Psoas muscle (tissue), 8 donors: Measurements from ENCODE around the gene MLLT1. TPM values are rescaled to one million over a fixed set of nuclear protein-coding genes. Genes with fewer than 3 reads are reported as not detected.

ENCODE experiments used
- ATAC-seq, 4 donors: fragments of 200-7000 bp; cut with Tn5 transposase; one replicate each; pipeline ENCODE4 v1.9.1; 2020; ENCODE audit warnings: moderate library complexity in 3 of 4, mild to moderate bottlenecking in 2 of 4
- DNase-seq, 2 donors: peaks; one replicate each; pipeline ENCODE4 v3.0.0-alpha.2; 2020
- H3K27ac ChIP-seq: fragments of 200-600 bp; one replicate; pipeline ENCODE4 v1.8.0; 2022
- H3K27me3 ChIP-seq, 3 donors: fragments of 200-600 bp in 1 of 3; one replicate each; pipeline versions ENCODE4 v1.6.1 to v1.8.0; 2013 to 2022; ENCODE audit warnings: low read length in 2 of 3, mild to moderate bottlenecking in 2 of 3, moderate library complexity in 1 of 3; ENCODE audit not compliant: insufficient read depth in 3 of 3
- H3K36me3 ChIP-seq, 2 donors: fragments of 200-600 bp in 1 of 2; one replicate each; pipeline versions ENCODE4 v1.6.1 to v1.8.0; 2013 to 2022; ENCODE audit warnings: low read depth in 1 of 2, mild to moderate bottlenecking in 1 of 2, moderate library complexity in 1 of 2; ENCODE audit not compliant: insufficient read depth in 1 of 2
- H3K4me1 ChIP-seq: fragments of 200-600 bp; one replicate; pipeline ENCODE4 v1.8.0; 2022
- H3K4me3 ChIP-seq: fragments of 200-600 bp; one replicate; pipeline ENCODE4 v1.8.0; 2022; ENCODE audit warnings: mild to moderate bottlenecking
- H3K9me3 ChIP-seq: fragments of 200-600 bp; one replicate; pipeline ENCODE4 v1.8.0; 2022
- WGBS, 3 donors: extraction: QIAGEN DNeasy Blood & Tissue Kit; methylation state at CpG; one replicate each; pipeline versions ENCODE4 v1.1.6 to v1.1.7; 2013; 5-methylcytosine and 5-hydroxymethylcytosine counted together
- intact Hi-C, 2 donors: fragments of 100-400 bp; cut with DNase I; formaldehyde crosslinking; loops; one replicate each; pipeline versions ENCODE4 v1.11.0 to v1.14.2; 2022
- polyA plus RNA-seq, 3 donors: library from polyadenylated mRNA; stranded (reverse); fragments of 200-250 nt; gene quantifications; one replicate each; pipeline ENCODE4 v1.2.3, GENCODE V29; 2013
- total RNA-seq, 4 donors: library from RNA; stranded (reverse); fragmentation: NEBNext Ultra II Directional in 2 of 4; extraction: Animal tissue kit (Norgen Biotek cat#: 25700) in 2 of 4; gene quantifications; one replicate each; pipeline versions ENCODE4 v1.2.1 to v1.2.4, GENCODE V29; 2021 to 2023
- TF ChIP-seq, protein P1 (sequence below): fragments of 200-600 bp; IDR thresholded peaks from one replicate; pipeline ENCODE4 v1.8.0; 2022; ENCODE audit warnings: antibody characterized with exemption
- donor health status: healthy with polysubstance abuse.
- donor health status: DM: no; HTN: no; CAD: no; lungs with moderate emphysema.
- donor health status: Bipolar disorder and iron deficiency.
- donor health status: healthy.
- donor health status: DM: yes; HTN: yes; CAD: no.
- donor health status: DM: no; HTN: no; CAD: no.
- donor health status: DM: no; HTN: no; CAD: no.
- donor health status: DM: yes; HTN: yes; CAD: no.

The MLLT1 gene
- total and polyA plus RNA-seq, 7 donors = 24.2 to 51.7 (median 35.8) TPM

DNA sequence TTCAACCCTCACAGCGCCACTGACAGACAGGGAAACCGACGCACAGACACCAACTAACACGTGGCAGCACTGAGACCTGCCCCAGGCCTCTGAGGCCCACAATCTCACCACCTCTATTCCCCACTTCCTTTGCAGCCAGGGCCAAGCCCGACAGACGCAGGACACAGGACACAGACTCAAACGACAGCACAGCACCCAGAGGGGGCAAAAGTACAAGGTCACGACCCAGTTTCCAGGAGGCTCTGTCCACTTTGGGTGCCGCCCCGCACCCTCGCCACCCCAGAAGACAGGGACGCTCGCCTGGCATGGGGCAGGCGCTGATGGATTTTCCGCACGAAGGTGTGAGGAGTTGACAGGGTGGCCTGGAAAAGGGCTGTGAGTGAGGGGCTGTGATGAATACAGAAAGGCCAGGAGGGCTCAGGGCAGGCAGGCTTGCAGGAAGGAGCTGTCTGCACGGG is 48.8 kb downstream of the MLLT1 start:
- H3K4me1 ChIP-seq = peaks cover 40% of the 10 kb centered on the region
- intact Hi-C loops = no loop called here

DNA sequence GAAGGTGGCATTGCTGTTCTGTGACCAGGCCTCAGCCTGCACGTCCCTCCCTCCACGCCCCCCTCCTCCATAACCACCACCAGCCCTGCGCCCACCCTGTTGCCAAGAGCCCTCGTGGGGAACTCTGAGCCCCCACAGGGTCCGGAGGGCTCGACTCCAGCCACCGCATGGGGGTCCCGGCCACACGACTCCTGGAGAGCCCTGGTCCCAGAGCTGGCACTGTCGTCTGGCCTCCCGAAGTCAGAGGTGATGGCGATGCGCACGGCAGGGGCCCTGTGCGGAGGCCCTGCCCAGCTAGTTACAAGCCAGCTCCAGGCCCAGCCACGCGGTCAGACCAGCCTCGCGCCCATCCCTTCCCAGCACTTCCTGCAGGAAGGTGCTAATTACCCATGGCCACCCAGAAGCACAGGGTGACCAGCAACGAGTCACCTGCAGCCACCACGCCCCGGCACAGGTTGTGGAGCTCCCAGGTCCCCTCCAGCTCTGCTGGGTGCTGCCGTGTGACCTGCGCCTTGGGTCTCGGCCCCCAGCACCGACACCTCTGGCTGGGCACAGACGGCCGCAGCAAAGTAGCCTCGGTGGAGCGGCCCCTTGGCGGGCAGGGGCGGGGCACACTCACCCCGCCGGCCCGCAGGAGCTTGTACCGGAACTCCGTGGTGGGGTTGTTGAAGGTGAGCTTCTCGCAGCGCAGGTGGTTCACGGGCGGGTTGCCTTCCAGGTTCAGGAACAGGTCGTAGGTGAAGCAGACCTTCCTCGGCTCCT is 49.6 kb downstream of the MLLT1 start:
- Histone ChIP-seq H3K27me3 (no peaks in the 10 kb centered on the region), H3K9me3 (no peaks in the 10 kb centered on the region), H3K36me3 (peaks cover 3 to 26% of the 10 kb centered on the region in 2 donors), H3K27ac (no peak overlapping the region), H3K4me3 (no peak overlapping the region), H3K4me1 (peaks cover 31% of the 10 kb centered on the region)
- TF ChIP-seq, protein P1, sequence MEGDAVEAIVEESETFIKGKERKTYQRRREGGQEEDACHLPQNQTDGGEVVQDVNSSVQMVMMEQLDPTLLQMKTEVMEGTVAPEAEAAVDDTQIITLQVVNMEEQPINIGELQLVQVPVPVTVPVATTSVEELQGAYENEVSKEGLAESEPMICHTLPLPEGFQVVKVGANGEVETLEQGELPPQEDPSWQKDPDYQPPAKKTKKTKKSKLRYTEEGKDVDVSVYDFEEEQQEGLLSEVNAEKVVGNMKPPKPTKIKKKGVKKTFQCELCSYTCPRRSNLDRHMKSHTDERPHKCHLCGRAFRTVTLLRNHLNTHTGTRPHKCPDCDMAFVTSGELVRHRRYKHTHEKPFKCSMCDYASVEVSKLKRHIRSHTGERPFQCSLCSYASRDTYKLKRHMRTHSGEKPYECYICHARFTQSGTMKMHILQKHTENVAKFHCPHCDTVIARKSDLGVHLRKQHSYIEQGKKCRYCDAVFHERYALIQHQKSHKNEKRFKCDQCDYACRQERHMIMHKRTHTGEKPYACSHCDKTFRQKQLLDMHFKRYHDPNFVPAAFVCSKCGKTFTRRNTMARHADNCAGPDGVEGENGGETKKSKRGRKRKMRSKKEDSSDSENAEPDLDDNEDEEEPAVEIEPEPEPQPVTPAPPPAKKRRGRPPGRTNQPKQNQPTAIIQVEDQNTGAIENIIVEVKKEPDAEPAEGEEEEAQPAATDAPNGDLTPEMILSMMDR = no peak
- DNase-seq (peak in 1 of 2 donors; percentile 50), ATAC-seq (no peak)
- 89 to 93% (median 90%) methylated on average over 35 to 43 of the region's 43 CpGs for WGBS, 3 donors
- intact Hi-C loops = loop anchor here in 1 of 2 donors (10.0 kb wide), 1 partner anchor 45 kb away; the partner anchor contains the start of gene MLLT1

More for the DNA sequence above, 48.8 kb downstream of the MLLT1 start:
- 91 to 94% (median 93%) methylated on average over 17 of the region's 17 CpGs for WGBS, 3 donors
- Histone ChIP-seq H3K9me3 (no peaks in the 10 kb centered on the region), H3K4me3 (no peak overlapping the region), H3K36me3 (peaks cover 3 to 17% of the 10 kb centered on the region in 2 donors), H3K27me3 (no peaks in the 10 kb centered on the region), H3K27ac (no peak overlapping the region)
- peak in 1 of 2 donors; percentile 39 for DNase-seq
- ATAC-seq = no peak
- TF ChIP-seq, protein P1 = no peak

DNA sequence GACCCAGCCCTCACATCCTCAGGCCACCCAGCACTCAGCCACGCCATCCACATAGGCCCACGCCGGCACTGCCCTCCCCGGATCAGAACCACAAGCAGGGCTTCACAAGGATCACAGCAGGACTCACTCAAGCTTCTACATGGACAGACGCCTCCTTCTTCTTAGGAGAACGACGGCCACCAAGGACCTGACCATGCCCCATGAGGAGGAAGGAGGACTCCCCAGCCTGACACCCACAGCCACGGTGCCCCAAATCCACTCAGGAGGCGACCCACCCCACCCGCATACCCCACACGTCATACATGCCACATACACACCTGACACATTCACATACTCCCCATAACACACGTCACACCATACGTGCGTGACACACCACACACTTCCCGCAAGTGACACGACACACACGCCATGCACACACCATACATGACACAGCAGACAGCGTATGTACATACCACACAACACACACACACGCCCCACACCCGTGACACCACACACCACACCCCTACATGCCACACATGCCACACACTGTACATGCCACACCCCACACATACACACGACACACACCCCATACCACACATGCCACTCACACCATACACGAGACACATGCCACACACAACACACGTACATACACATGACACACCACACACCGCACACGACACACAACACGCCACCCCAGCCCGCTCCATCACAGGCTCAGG is 50.4 kb downstream of the MLLT1 start:
- peak; percentile 9 to 30 for DNase-seq
- intact Hi-C loops = loop anchor here in 1 of 2 donors (10.0 kb wide), 1 partner anchor 45 kb away; the partner anchor contains the start of gene MLLT1
- TF ChIP-seq, protein P1 = no peak
- Histone ChIP-seq H3K27ac (no peak overlapping the region), H3K9me3 (no peaks in the 10 kb centered on the region), H3K27me3 (no peaks in the 10 kb centered on the region), H3K4me3 (no peak overlapping the region), H3K4me1 (peaks cover 26% of the 10 kb centered on the region), H3K36me3 (peaks cover 3 to 27% of the 10 kb centered on the region in 2 donors)
- WGBS, 3 donors = 91 to 95% (median 95%) methylated on average over 27 of the region's 27 CpGs
- ATAC-seq = no peak

DNA sequence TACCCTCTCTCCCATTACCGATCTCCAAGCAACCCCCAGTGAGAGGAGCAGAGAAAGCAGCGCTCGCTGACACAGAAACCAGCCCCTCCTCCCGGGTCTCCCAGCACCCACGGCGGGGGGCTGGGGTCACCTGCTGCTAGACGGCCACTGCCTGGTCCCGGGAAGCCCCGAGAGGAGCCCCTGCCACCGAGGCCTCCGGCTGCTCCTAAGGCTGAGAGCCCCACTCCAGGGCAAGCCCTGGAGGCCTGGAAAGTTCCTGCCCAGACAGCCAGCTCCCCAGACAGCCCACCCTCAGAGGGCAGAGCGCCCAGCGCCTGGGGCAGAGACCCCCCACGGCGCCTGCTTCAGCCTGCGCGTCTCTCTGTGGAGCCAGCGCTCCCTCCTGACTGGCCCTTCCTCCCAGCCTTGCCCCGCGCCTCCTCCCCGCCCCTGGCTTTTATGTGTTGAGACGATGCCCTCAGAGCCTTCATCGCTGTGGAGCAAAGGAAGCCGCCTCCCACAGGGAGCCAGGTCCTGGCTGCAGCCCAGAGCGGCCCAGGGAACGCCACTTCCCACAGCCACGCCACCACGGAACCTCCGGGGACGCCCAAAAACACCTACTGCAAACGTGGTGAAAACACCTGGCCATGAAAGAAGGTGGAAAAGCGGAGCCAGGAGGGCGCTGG is 51.1 kb downstream of the MLLT1 start:
- TF ChIP-seq, protein P1 = no peak
- 82 to 85% (median 85%) methylated on average over 29 to 33 of the region's 33 CpGs for WGBS, 3 donors
- Histone ChIP-seq H3K9me3 (no peaks in the 10 kb centered on the region), H3K4me3 (no peak overlapping the region), H3K4me1 (peaks cover 27% of the 10 kb centered on the region), H3K27me3 (no peaks in the 10 kb centered on the region), H3K36me3 (peaks cover 3 to 27% of the 10 kb centered on the region in 2 donors), H3K27ac (no peak overlapping the region)
- DNase-seq (peak; percentile 9 to 48), ATAC-seq (no peak)
- intact Hi-C loops = loop anchor here in 1 of 2 donors (10.0 kb wide), 1 partner anchor 46 kb away; the partner anchor contains the start of gene MLLT1
